ENCODE data around the gene RNGTT.
"Not testable (repeated sequence)": the region's sequence is repeated elsewhere in the genome, so short reads cannot be mapped to it uniquely, and the experiment has no call there.

The RNGTT gene

DNA sequence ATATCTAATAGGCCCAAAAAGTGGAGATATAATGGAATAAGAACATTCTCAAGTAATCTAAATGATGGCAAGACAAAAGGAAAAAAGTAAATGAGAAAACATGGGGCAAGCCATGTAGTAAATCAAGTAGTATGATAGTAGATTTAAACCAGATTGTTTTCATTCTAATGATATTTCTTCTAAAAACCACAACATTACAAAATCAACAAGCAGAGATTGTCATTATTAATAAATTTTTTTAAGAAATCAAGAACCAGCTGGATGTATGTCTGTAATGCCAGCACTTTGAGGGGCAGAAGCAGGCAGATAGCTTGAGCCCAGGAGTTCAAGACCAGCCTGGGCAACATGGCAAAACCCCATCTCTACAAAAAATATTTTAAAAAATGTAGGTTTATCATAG is 155.0 kb downstream of the RNGTT start:
- Histone ChIP-seq H3K4me3 (ENCODE audit: low read length in 2 of 2) (no peak overlapping the region), H3K27ac (ENCODE audit: low read length) (no peak overlapping the region), H3K9me3 (ENCODE audit: control insufficient read depth in 2 of 2, low read length in 2 of 2) (no peaks in the 10 kb centered on the region), H3K27me3 (ENCODE audit: control insufficient read depth in 1 of 2, insufficient read depth in 2 of 2, low read length in 2 of 2) (no peaks in the 10 kb centered on the region), H3K36me3 (ENCODE audit: control insufficient read depth in 2 of 2, insufficient read depth in 2 of 2, low read length in 2 of 2) (no peaks in the 10 kb centered on the region), H3K9ac (ENCODE audit: low read length in 2 of 2) (no peak overlapping the region), H3K4me1 (ENCODE audit: control insufficient read depth, insufficient read depth, low read length) (no peaks in the 10 kb centered on the region)

DNA sequence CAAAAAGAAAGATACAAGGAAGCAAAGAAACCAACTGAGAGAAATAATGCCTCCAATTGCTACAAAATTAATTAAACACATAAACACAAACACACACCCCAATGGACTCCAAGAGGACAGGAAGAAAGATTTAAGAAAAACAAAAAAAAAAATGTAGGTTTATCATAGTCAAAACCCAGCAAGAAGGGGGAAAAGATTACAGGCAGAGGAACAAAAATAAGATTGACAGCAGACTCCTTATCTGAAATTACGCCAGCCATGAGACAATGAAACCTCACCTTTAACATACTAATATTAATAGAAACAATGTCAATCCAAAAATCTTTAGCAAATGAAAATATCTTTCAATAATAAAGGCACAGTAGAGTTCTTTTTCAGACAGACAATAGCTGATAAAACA is 155.8 kb downstream of the RNGTT start:
- no peak overlapping the region for H3K27ac ChIP-seq (ENCODE audit: low read length)
- H3K9ac ChIP-seq (ENCODE audit: low read length in 2 of 2) = no peak overlapping the region
- H3K27me3 ChIP-seq (ENCODE audit: control insufficient read depth in 1 of 2, insufficient read depth in 2 of 2, low read length in 2 of 2) = no peaks in the 10 kb centered on the region
- no peak overlapping the region for H3K4me3 ChIP-seq (ENCODE audit: low read length in 2 of 2)
- no peaks in the 10 kb centered on the region for H3K4me1 ChIP-seq (ENCODE audit: control insufficient read depth, insufficient read depth, low read length)
- H3K9me3 ChIP-seq (ENCODE audit: control insufficient read depth in 2 of 2, low read length in 2 of 2) = no peaks in the 10 kb centered on the region
- H3K36me3 ChIP-seq (ENCODE audit: control insufficient read depth in 2 of 2, insufficient read depth in 2 of 2, low read length in 2 of 2) = no peaks in the 10 kb centered on the region

DNA sequence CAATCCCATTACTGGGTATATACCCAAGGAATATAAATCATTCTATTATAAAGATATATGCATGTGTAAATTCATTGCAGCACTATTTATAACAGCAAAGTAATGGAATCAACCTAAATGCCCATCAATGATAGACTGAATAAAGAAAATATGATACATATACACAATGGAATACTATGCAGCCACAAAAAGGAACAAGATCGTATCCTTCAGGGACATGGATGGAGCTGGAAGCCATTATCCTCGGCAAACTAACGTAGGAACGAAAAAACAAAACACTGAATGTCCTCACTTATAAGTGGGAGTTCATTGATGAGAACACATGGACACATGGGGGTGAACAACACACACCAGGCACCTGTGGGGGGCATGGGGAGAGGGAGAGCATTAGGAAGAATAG is 156.7 kb downstream of the RNGTT start:
- Histone ChIP-seq H3K9ac (ENCODE audit: low read length in 2 of 2) (no peak overlapping the region), H3K27me3 (ENCODE audit: control insufficient read depth in 1 of 2, insufficient read depth in 2 of 2, low read length in 2 of 2) (no peaks in the 10 kb centered on the region), H3K9me3 (ENCODE audit: control insufficient read depth in 2 of 2, low read length in 2 of 2) (no peaks in the 10 kb centered on the region), H3K4me1 (ENCODE audit: control insufficient read depth, insufficient read depth, low read length) (no peaks in the 10 kb centered on the region), H3K36me3 (ENCODE audit: control insufficient read depth in 2 of 2, insufficient read depth in 2 of 2, low read length in 2 of 2) (no peaks in the 10 kb centered on the region), H3K27ac (ENCODE audit: low read length) (no peak overlapping the region), H3K4me3 (ENCODE audit: low read length in 2 of 2) (no peak overlapping the region)

DNA sequence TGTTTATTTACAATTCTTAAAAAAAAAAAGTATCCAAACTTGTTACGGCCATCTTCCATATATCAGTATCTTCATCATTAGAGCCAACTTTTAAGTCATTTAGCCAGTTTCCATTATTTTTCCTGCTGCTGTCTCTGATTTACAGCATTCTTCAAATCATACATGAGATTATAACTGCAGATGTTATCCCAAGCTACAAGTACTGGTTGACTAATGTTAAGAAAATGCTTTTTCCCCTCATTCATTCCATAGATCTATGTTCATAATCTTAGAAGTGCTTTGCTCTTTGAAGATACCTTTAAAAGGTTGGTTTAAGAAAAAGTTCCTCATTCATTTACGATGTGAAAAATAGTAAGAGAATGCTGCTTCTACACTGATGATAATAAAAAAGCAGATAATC is 158.7 kb downstream of the RNGTT start:
- Histone ChIP-seq H3K4me3 (ENCODE audit: low read length in 2 of 2) (no peak overlapping the region), H3K9me3 (ENCODE audit: control insufficient read depth in 2 of 2, low read length in 2 of 2) (no peaks in the 10 kb centered on the region), H3K27ac (ENCODE audit: low read length) (no peak overlapping the region), H3K4me1 (ENCODE audit: control insufficient read depth, insufficient read depth, low read length) (no peaks in the 10 kb centered on the region), H3K9ac (ENCODE audit: low read length in 2 of 2) (no peak overlapping the region), H3K36me3 (ENCODE audit: control insufficient read depth in 2 of 2, insufficient read depth in 2 of 2, low read length in 2 of 2) (peaks cover 0 to 5% of the 10 kb centered on the region in 2 donors), H3K27me3 (ENCODE audit: control insufficient read depth in 1 of 2, insufficient read depth in 2 of 2, low read length in 2 of 2) (no peaks in the 10 kb centered on the region)

DNA sequence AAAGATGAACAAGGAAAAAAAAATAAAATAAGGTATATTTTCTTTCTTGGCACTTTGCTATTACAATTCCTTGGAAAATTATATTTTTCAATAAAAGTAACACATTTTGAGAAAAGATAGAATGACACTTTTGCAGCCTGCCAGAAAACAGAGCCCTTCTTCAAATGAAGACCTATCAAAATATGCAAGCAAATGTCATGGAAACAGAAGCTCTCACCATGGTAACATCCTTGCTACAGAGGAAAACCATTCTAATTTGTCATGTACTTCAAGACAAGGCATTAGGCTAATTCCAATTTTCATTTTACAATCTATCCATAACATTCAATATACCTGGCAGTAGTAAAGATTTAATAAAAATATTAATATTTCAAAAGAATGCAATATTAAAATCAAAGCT is 177.9 kb downstream of the RNGTT start:
- H3K36me3 ChIP-seq (ENCODE audit: control insufficient read depth in 2 of 2, insufficient read depth in 2 of 2, low read length in 2 of 2) = no peaks in the 10 kb centered on the region

DNA sequence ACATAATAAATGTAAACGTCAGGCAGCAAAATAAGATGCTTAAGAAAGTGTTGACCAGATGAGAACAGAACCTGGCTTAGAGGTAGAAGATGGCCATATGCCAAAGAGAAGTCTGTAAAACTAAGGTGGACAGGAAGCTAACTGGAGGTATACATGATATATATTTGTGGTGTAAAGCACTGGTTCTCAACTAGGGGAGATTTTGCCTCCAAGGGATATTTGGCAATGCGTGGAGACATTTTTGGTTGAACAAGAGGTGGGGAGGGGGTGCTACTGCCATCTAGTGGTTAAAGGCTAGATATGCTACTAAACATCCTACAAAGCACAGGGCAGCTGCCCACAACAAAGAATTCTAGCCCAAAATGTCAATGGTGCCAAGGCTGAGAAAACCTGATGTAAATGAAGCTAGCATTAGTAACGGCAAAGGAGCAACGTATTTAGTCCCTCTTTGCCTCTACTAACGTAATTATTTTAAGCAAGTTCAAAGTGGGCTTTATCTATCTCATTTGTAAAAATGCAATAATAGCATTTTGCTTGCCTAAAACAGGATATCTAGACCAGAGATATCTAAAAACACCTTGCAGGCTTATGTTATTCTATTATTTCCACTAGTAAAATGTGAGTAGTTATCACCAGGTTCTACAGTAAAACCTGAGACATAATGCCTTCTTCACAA is 182.6 kb downstream of the RNGTT start:
- Histone ChIP-seq H3K4me3 (ENCODE audit: low read length in 2 of 2) (no peak overlapping the region), H3K36me3 (ENCODE audit: control insufficient read depth in 2 of 2, insufficient read depth in 2 of 2, low read length in 2 of 2) (no peaks in the 10 kb centered on the region), H3K27me3 (ENCODE audit: control insufficient read depth in 1 of 2, insufficient read depth in 2 of 2, low read length in 2 of 2) (no peaks in the 10 kb centered on the region), H3K9ac (ENCODE audit: low read length in 2 of 2) (no peak overlapping the region), H3K9me3 (ENCODE audit: control insufficient read depth in 2 of 2, low read length in 2 of 2) (no peaks in the 10 kb centered on the region), H3K27ac (ENCODE audit: low read length) (no peak overlapping the region), H3K4me1 (ENCODE audit: control insufficient read depth, insufficient read depth, low read length) (no peaks in the 10 kb centered on the region)

More for the DNA sequence above, 177.9 kb downstream of the RNGTT start:
- Histone ChIP-seq H3K9me3 (ENCODE audit: control insufficient read depth in 2 of 2, low read length in 2 of 2) (no peaks in the 10 kb centered on the region), H3K27ac (ENCODE audit: low read length) (no peak overlapping the region), H3K4me1 (ENCODE audit: control insufficient read depth, insufficient read depth, low read length) (no peaks in the 10 kb centered on the region), H3K4me3 (ENCODE audit: low read length in 2 of 2) (no peak overlapping the region), H3K9ac (ENCODE audit: low read length in 2 of 2) (no peak overlapping the region), H3K27me3 (ENCODE audit: control insufficient read depth in 1 of 2, insufficient read depth in 2 of 2, low read length in 2 of 2) (no peaks in the 10 kb centered on the region)

DNA sequence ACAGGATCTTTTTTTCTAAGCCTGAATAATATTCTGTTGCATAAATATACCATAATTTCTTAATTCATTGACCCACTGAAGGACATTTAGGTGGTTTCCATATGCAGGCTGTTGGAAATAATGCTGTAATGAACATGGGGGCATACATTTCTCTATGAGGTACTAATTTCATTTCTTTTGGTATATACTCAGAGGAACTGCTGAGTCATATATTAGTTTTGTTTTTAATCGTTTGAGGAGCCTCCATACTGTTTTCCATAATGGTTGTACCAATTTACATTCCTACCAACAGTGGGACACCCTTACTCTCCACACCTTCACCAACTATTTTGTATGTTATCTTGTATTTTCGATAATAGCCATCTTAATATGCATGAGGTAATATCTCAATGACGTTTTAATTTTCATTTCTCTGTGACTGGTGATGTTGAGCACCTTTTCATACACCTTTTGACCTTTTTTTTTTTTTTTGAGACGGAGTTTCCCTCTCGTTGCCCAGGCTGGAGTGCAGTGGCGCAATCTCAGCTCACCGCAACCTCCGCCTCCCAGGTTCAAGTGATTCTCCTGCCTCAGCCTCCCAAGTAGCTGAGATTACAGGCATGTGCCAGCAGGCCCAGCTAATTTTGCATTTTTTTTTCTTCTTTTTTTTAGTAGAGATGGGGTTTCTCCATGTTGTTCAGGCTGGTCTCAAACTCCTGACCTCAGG is 187.4 kb downstream of the RNGTT start:
- no peak overlapping the region for H3K9ac ChIP-seq (ENCODE audit: low read length in 2 of 2)
- no peak overlapping the region for H3K4me3 ChIP-seq (ENCODE audit: low read length in 2 of 2)
- H3K27ac ChIP-seq (ENCODE audit: low read length) = no peak overlapping the region
- H3K9me3 ChIP-seq (ENCODE audit: control insufficient read depth in 2 of 2, low read length in 2 of 2) = no peaks in the 10 kb centered on the region
- no peaks in the 10 kb centered on the region for H3K36me3 ChIP-seq (ENCODE audit: control insufficient read depth in 2 of 2, insufficient read depth in 2 of 2, low read length in 2 of 2)
- no peaks in the 10 kb centered on the region for H3K27me3 ChIP-seq (ENCODE audit: control insufficient read depth in 1 of 2, insufficient read depth in 2 of 2, low read length in 2 of 2)
- H3K4me1 ChIP-seq (ENCODE audit: control insufficient read depth, insufficient read depth, low read length) = no peaks in the 10 kb centered on the region

DNA sequence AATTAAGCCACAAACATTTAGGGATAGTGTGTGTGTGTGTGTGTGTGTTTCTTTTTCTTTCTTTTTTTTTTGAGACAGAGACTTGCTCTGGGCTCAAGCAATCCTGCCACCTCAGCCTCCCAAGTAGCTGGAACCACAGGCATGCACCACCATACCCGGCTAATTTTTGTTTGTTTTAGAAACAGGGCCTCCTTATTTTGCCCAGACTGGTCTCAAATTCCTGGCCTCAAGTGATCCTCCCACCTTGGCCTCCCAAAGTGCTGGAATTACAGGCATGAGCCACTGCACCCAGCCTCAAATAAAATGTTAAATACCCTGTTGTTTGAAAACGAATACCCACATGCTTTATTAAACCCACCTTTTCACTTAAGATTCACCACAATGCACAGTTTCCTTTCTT is 195.3 kb downstream of the RNGTT start:
- not testable (repeated sequence) for H3K36me3 ChIP-seq (ENCODE audit: control insufficient read depth in 2 of 2, insufficient read depth in 2 of 2, low read length in 2 of 2); H3K27ac ChIP-seq (ENCODE audit: low read length); H3K4me1 ChIP-seq (ENCODE audit: control insufficient read depth, insufficient read depth, low read length); H3K9ac ChIP-seq (ENCODE audit: low read length in 2 of 2); H3K27me3 ChIP-seq (ENCODE audit: control insufficient read depth in 1 of 2, insufficient read depth in 2 of 2, low read length in 2 of 2); H3K4me3 ChIP-seq (ENCODE audit: low read length in 2 of 2); H3K9me3 ChIP-seq (ENCODE audit: control insufficient read depth in 2 of 2, low read length in 2 of 2)

DNA sequence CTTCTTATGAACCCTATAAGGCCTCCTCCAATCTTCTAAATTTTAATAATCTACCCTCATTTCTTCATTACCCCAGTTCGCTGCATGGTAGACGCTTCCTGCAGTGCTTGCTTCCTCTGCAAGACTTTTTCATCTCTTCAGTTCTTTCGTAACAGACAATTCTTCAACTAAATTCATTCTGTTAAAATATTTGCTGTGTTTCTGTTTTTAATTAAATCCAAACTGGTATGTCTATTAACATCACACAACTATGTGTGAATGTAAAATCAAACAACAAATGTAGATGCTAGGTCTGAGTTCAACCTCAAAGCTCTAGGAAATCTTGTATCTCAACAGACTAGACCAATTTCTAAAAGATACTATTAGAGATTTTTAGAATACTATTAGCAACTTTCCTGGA is 199.3 kb downstream of the RNGTT start:
- Histone ChIP-seq H3K9me3 (ENCODE audit: control insufficient read depth in 2 of 2, low read length in 2 of 2) (no peaks in the 10 kb centered on the region), H3K36me3 (ENCODE audit: control insufficient read depth in 2 of 2, insufficient read depth in 2 of 2, low read length in 2 of 2) (no peaks in the 10 kb centered on the region), H3K4me1 (ENCODE audit: control insufficient read depth, insufficient read depth, low read length) (no peaks in the 10 kb centered on the region), H3K27me3 (ENCODE audit: control insufficient read depth in 1 of 2, insufficient read depth in 2 of 2, low read length in 2 of 2) (no peaks in the 10 kb centered on the region), H3K9ac (ENCODE audit: low read length in 2 of 2) (no peak overlapping the region), H3K4me3 (ENCODE audit: low read length in 2 of 2) (no peak overlapping the region), H3K27ac (ENCODE audit: low read length) (no peak overlapping the region)

DNA sequence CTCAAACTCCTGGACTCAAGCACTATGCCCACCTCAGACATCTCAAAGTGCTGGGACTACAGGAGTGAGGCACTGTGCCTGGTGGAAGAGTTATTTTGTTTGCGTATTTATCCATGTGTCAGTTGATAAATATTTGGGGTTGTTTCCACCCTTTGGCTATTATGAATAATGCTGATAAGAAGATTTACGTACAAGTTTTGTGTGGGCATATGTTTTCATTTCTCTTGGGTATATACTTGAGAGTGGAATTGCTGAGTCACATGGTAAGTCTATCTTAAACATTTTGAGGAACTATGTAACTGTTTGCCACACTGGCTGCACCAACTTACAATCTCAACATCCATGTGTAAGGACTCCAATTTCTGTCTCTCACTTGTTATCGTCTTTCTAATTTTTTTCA is 200.3 kb downstream of the RNGTT start:
- H3K4me1 ChIP-seq (ENCODE audit: control insufficient read depth, insufficient read depth, low read length) = no peaks in the 10 kb centered on the region

DNA sequence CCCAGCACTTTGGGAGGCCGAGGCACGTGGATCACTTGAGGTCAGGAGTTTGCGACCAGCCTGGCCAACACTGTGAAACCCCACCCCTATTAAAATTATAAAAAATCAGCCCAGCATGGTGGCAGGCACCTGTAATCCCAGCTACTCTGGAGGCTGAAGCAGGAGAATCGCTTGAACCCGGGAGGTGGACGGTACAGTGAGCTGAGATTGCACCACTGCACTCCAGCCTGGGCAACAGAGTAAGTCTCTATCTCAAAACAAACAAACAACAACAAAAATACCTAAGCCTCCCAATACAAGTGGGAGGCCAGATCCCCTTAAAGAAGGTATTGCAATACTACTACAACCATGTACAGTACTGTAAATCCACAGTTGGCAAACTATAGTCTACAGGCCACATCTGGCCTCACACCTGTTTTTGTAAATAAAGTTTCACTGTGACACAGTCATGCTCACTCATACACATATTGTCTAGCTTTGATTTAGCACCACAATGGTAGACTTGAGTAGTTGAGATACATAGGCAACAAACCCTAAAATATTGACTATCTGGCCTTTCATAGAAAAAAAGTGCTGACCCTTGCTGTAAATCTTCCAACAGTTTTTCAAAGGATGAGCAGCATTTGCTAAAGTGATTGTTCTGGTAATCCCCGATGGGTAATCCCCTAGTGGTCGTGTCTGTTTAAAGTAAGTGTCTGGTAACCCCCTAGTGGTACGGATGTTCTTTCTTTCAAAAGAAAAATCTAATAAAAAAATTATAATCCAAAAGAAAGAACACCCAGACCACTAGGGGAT is 202.0 kb downstream of the RNGTT start:
- H3K9ac ChIP-seq (ENCODE audit: low read length in 2 of 2) = no peak overlapping the region
- no peaks in the 10 kb centered on the region for H3K4me1 ChIP-seq (ENCODE audit: control insufficient read depth, insufficient read depth, low read length)
- H3K9me3 ChIP-seq (ENCODE audit: control insufficient read depth in 2 of 2, low read length in 2 of 2) = no peaks in the 10 kb centered on the region
- no peak overlapping the region for H3K4me3 ChIP-seq (ENCODE audit: low read length in 2 of 2)
- H3K27ac ChIP-seq (ENCODE audit: low read length) = no peak overlapping the region
- H3K36me3 ChIP-seq (ENCODE audit: control insufficient read depth in 2 of 2, insufficient read depth in 2 of 2, low read length in 2 of 2) = no peaks in the 10 kb centered on the region
- H3K27me3 ChIP-seq (ENCODE audit: control insufficient read depth in 1 of 2, insufficient read depth in 2 of 2, low read length in 2 of 2) = no peaks in the 10 kb centered on the region

More for the DNA sequence above, 200.3 kb downstream of the RNGTT start:
- Histone ChIP-seq H3K27me3 (ENCODE audit: control insufficient read depth in 1 of 2, insufficient read depth in 2 of 2, low read length in 2 of 2) (no peaks in the 10 kb centered on the region), H3K4me3 (ENCODE audit: low read length in 2 of 2) (no peak overlapping the region), H3K36me3 (ENCODE audit: control insufficient read depth in 2 of 2, insufficient read depth in 2 of 2, low read length in 2 of 2) (no peaks in the 10 kb centered on the region), H3K27ac (ENCODE audit: low read length) (no peak overlapping the region), H3K9ac (ENCODE audit: low read length in 2 of 2) (no peak overlapping the region), H3K9me3 (ENCODE audit: control insufficient read depth in 2 of 2, low read length in 2 of 2) (no peaks in the 10 kb centered on the region)

All from stomach smooth muscle (tissue), 2 donors.